GM12801 (cell line): ENCODE measurements around the gene MS4A15.

Experiments used
- TF ChIP-seq, protein P1 (sequence below): IDR thresholded peaks from one replicate; pipeline ENCODE4 v1.5.1; 2011; ENCODE audit warnings: control low read depth; ENCODE audit not compliant: insufficient read length; ENCODE audit errors: extremely low read depth

Gene MS4A15

DNA sequence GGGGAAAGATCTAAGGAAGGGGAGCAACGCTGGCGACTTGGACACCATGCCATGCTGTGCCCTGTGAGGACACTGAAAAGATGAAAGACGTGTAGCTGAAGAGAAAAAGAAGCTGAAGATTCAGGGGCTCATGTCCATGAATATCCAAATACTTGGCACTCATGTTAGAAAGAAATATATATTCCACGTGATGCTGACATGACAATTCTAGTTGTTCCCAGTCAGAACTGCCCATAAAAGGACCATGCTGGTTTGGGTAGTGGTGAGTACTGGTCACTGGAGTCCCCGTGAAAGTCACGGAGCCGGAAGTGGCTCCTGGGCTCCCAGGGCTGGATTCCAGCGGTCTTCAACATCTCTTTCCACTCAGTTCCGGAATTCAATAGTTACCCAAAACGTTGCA lies 9.9 kb downstream of the MS4A15 start:
- TF ChIP-seq, protein P1, sequence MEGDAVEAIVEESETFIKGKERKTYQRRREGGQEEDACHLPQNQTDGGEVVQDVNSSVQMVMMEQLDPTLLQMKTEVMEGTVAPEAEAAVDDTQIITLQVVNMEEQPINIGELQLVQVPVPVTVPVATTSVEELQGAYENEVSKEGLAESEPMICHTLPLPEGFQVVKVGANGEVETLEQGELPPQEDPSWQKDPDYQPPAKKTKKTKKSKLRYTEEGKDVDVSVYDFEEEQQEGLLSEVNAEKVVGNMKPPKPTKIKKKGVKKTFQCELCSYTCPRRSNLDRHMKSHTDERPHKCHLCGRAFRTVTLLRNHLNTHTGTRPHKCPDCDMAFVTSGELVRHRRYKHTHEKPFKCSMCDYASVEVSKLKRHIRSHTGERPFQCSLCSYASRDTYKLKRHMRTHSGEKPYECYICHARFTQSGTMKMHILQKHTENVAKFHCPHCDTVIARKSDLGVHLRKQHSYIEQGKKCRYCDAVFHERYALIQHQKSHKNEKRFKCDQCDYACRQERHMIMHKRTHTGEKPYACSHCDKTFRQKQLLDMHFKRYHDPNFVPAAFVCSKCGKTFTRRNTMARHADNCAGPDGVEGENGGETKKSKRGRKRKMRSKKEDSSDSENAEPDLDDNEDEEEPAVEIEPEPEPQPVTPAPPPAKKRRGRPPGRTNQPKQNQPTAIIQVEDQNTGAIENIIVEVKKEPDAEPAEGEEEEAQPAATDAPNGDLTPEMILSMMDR, result no peak

DNA sequence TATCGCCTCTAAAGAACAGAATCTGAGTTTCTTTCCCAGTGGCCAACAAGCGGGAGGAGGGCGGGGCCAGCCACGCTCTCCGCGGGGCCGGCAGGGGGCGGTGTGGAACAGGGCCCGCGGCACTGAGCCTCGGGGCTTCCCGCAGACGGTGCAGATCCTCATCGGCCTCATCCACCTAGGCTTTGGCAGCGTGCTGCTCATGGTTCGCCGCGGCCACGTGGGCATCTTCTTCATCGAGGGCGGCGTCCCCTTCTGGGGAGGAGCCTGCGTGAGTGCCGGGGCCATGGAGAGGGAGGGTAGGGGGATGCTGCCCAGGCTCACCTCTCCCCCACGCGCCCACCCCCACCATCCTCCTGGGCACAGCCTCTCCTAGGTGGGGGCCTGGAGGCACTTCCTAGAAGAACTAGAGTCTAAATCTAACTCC lies 10.7 kb downstream of the MS4A15 start:
- TF ChIP-seq, protein P1, result no peak

DNA sequence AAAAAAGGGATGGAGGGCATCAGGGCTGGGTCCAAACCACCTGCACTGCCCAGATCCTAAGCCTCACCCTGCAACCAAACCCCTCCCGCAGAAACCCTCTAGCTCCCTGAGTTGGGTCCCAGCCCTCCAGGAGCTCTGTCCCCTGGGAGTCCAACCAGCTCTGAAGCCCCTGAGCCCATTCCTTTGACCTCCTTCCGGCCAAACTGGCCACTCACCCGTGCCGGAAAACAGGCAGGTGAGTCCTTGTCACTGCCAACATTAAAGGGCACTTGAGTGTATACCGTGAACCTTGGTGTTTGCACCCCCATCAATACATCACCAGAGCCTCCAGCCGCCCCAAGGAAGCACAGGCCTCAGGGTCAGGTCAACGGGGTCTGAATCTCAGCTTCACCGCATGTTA lies 11.5 kb downstream of the MS4A15 start:
- TF ChIP-seq, protein P1, result no peak

DNA sequence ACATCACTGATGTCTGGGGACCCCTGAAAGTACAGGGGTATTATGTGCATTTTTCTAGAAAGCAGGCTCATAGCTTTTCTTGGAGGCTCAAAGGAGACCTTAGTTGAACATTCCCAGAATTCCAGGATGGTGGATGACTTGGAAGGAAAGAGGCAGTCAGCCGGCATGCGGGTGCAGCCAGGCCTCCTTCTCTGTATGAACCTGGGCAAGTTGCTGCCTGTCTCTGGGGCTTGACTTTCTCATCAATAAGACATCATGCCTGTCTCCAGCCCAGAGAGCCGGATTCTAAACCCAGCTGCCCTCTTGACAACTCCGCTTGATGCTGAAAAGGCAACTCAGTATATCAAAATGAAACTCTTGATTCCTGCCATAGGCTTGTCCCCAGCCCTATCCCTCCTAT lies 12.6 kb downstream of the MS4A15 start:
- TF ChIP-seq, protein P1, result no peak

DNA sequence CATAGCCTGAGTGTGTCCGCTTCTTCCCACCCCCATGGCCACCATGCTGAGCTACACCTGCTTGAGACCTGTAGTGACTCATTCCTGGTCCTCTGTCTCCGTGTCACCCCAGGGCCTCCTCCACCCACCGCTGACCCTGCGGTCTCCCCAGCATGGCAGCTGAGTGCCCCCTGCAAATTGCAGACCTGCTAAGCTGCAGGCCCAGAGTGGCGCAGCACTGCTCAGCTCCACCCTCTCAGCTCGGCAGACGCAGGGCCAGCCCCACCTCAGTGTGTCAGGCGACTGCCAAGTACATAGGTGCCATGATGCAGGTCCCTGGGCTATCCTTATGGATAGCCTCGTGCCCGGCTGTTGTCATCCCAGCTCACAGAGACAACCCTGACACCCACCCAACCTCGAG lies 13.1 kb downstream of the MS4A15 start:
- TF ChIP-seq, protein P1, result no peak

DNA sequence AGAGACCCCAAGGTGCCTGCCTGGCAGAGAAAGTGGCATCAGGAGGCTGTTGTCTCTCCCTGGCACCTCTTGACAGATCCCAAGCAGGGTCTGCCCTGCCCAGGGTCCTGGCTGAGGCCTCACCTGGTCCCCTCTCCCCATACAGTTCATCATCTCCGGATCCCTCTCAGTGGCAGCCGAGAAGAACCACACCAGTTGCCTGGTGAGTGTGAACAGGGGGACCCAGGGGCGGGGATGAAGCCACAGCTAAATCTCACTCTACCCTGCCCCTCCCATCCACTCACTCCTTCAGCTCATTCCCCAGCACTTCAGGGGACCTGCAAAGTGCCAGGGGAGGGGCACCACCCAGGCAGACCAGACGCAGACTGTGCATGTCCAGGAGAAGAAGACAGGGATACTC lies 14.5 kb downstream of the MS4A15 start:
- TF ChIP-seq, protein P1, result no peak

DNA sequence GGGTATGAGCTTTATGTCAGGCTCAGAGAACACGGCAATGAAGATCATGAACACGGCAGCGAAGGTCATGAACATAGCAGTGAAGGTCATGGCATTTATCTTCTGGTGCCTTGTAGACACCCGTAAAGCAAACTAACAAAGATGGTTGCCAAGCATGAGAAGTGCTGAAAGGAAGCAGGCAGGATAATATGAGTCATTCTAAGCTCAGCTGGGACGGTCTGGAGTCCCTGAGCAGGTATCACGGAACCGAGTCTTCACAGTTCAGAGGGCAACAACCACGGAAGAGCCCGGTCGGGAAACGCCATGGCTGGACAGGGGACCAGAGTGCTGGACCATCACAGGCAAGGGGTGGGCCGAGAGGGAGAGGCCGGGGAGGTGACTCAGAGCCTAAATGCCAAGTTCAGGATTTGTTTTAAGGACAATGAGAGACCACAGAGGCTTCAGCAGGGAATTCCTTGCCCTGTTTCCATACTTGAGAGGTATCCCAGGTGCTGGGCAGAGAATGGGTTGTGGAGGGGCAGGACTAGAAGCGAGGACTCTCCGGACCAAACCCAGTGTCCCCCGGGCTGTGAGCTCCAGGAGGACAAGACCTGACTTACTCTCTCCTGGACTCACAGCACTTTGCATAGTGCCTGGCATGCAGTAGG lies 15.3 kb downstream of the MS4A15 start:
- TF ChIP-seq, protein P1, result no peak
